ENCODE measurements around the gene OR4K15. TPM values are rescaled to one million over a fixed set of nuclear protein-coding genes. Genes with fewer than 3 reads are reported as not detected.

The OR4K15 gene
- total RNA-seq, 6 experiments from 2014 or later, result not detected

DNA sequence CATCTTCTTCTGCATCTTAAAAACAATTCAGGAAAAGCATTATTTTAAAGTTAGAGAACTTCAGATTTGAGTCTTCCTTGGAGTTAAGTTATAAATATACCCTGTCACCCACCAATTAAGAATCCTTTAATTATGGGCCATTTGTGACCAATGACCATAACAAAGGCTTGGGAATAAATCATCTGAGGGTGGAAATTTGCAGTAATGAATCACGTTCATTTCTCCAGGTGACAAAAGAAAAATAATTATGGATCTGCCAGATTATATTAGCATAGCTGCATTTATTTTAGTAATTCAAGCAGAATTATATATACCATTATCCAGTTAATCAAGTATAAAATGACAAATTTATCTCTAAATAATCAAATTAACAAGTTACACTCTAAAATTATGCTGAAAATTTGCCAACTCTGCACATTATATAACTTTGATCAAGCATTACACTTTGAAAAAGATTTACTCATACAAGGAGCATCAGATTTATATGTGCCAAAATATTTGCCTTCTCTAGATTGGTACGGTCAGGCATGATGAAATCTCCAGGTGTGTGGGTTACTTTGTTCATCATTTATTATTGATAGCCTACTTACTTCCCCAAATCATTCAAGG, 44.0 kb downstream of the OR4K15 start, which contains the start of gene OR4K14:
OR4K14 (minus strand) TSS at position 51 of the 609 bp plus-strand sequence. CDS start 4,114 bp downstream, outside the sequence.
- no peaks in the 10 kb centered on the region for H3K27me3 Mint-ChIP-seq (ENCODE audit: insufficient read depth)
- H3K27ac Mint-ChIP-seq, result no peak within 1 kb of the TSS
- DNase-seq, result no peak
- H3K4me3 Mint-ChIP-seq, result no peak within 1 kb of the TSS
- H3K4me1 Mint-ChIP-seq (ENCODE audit: low read depth), result no peaks in the 10 kb centered on the region
- no peaks in the 10 kb centered on the region for H3K36me3 Mint-ChIP-seq (ENCODE audit: low read depth)
- H3K9me3 Mint-ChIP-seq, result peaks cover 44% of the 10 kb centered on the region
- no peak for TF ChIP-seq CTCF (IDR thresholded peaks at IDR 0.05)

Other genes with a start within 250 kb of the OR4K15 start
- not detected for gene OR4Q3, start 232.0 kb upstream of the OR4K15 start, total RNA-seq (2021; fragmentation: NEBNext Ultra II Directional; extraction: Animal tissue kit (Norgen Biotek cat#: 25700))
- not detected for gene OR4M1, start 202.1 kb upstream of the OR4K15 start, total RNA-seq (2021; fragmentation: NEBNext Ultra II Directional; extraction: Animal tissue kit (Norgen Biotek cat#: 25700))
- gene OR4N2, start 171.8 kb upstream of the OR4K15 start, total RNA-seq (2021; fragmentation: NEBNext Ultra II Directional; extraction: Animal tissue kit (Norgen Biotek cat#: 25700)), result not detected
- gene OR4K2, start 100.4 kb upstream of the OR4K15 start, total RNA-seq (2021; fragmentation: NEBNext Ultra II Directional; extraction: Animal tissue kit (Norgen Biotek cat#: 25700)), result not detected
- gene OR4K5, start 55.0 kb upstream of the OR4K15 start, total RNA-seq (2021; fragmentation: NEBNext Ultra II Directional; extraction: Animal tissue kit (Norgen Biotek cat#: 25700)), result not detected
- gene OR4K1, start 44.7 kb upstream of the OR4K15 start, total RNA-seq (2021; fragmentation: NEBNext Ultra II Directional; extraction: Animal tissue kit (Norgen Biotek cat#: 25700)), result not detected
- not detected for gene OR4Q2, start 26.6 kb downstream of the OR4K15 start, total RNA-seq (2021; fragmentation: NEBNext Ultra II Directional; extraction: Animal tissue kit (Norgen Biotek cat#: 25700))
- not detected for gene OR4K14, start 43.7 kb downstream of the OR4K15 start, total RNA-seq (2021; fragmentation: NEBNext Ultra II Directional; extraction: Animal tissue kit (Norgen Biotek cat#: 25700))
- not detected for gene OR4K13, start 60.4 kb downstream of the OR4K15 start, total RNA-seq (2021; fragmentation: NEBNext Ultra II Directional; extraction: Animal tissue kit (Norgen Biotek cat#: 25700))
- gene OR4L1, start 84.5 kb downstream of the OR4K15 start, total RNA-seq (2021; fragmentation: NEBNext Ultra II Directional; extraction: Animal tissue kit (Norgen Biotek cat#: 25700)), result not detected
- gene OR4K17, start 135.1 kb downstream of the OR4K15 start, total RNA-seq (2021; fragmentation: NEBNext Ultra II Directional; extraction: Animal tissue kit (Norgen Biotek cat#: 25700)), result not detected
- not detected for gene OR4N5, start 163.2 kb downstream of the OR4K15 start, total RNA-seq (2021; fragmentation: NEBNext Ultra II Directional; extraction: Animal tissue kit (Norgen Biotek cat#: 25700))
- not detected for gene OR11G2, start 215.3 kb downstream of the OR4K15 start, total RNA-seq (2021; fragmentation: NEBNext Ultra II Directional; extraction: Animal tissue kit (Norgen Biotek cat#: 25700))
- not detected for gene OR11H6, start 248.1 kb downstream of the OR4K15 start, total RNA-seq (2021; fragmentation: NEBNext Ultra II Directional; extraction: Animal tissue kit (Norgen Biotek cat#: 25700))